GM21367 (cell line): ENCODE data around the gene GRAMD4.
A peak's percentile ranks its signal among the peaks of the same experiment; 100 is the strongest.

ENCODE experiments used
- ATAC-seq: cut with Tn5 transposase; IDR thresholded peaks from one replicate; pipeline ENCODE4 v1.9.1; 2021; ENCODE audit not compliant: unreplicated experiment

GRAMD4 gene, protein sequence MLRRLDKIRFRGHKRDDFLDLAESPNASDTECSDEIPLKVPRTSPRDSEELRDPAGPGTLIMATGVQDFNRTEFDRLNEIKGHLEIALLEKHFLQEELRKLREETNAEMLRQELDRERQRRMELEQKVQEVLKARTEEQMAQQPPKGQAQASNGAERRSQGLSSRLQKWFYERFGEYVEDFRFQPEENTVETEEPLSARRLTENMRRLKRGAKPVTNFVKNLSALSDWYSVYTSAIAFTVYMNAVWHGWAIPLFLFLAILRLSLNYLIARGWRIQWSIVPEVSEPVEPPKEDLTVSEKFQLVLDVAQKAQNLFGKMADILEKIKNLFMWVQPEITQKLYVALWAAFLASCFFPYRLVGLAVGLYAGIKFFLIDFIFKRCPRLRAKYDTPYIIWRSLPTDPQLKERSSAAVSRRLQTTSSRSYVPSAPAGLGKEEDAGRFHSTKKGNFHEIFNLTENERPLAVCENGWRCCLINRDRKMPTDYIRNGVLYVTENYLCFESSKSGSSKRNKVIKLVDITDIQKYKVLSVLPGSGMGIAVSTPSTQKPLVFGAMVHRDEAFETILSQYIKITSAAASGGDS

DNA sequence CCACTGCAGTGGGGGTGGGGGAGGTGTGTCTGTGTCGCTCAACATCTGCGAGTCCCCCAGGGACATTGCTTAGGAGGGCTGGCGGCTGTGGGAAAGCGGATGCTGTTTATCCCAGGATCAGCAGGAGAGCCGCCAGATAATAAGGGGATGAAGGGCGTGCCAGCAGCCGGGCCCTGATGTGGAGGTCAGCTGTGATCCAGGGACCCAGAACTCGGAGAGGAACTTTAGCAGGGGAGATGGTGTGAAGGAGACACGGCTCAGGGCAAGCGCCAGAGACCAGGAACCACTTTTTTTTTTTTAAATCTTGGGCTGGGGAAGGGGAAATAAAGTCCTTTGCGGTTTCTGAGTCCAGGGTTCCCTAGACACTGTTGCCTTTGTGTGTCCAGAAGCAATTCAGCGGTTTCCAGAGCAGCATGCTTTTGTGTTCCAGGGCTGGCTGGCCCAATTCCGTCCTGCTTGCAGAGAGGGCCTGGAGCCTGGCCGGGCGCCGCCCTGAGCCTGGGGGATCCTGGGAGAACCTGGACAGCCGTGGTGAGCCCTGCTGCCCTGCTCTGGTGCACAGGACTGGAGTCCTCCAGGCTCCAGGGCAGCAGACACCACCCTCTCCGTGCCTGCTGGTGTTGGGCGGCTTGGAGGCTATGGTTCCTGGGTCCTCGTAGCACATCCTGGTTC is at the start of gene GRAMD4:
TSS of gene GRAMD4 (plus strand) at position 557 of the 672 bp plus-strand sequence. CDS start 6,414 bp downstream, outside the sequence.
- no peak for ATAC-seq

DNA sequence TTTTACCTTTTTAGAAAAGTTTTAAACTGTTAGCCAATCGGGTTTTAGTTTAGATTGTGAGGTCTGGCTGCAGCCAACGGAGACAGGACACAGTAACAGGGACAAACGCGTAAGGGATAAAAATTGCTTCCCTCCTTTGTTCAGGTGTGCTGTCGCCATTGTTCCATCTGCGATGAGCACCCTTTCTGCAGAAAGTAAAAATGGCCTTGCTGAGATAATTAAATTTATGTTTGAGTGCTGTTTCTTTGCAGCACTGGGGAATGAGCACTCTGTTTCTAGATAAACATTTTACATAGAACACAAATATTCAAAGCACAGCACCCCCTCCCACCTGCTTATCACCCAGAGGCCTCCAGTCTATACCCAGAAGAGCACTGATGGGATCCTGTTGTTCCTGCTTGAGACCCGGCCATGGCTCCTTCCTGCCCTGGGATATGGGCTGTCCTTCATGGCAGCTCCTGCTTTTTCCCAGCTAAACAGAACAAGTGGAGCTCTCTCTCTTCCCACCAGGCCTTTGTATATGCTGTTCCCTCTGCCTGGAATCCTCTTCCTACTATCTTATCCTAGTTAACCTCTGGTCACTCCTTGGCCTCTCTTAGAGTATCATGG is 48.4 kb upstream of the GRAMD4 start:
- ATAC-seq: no peak

DNA sequence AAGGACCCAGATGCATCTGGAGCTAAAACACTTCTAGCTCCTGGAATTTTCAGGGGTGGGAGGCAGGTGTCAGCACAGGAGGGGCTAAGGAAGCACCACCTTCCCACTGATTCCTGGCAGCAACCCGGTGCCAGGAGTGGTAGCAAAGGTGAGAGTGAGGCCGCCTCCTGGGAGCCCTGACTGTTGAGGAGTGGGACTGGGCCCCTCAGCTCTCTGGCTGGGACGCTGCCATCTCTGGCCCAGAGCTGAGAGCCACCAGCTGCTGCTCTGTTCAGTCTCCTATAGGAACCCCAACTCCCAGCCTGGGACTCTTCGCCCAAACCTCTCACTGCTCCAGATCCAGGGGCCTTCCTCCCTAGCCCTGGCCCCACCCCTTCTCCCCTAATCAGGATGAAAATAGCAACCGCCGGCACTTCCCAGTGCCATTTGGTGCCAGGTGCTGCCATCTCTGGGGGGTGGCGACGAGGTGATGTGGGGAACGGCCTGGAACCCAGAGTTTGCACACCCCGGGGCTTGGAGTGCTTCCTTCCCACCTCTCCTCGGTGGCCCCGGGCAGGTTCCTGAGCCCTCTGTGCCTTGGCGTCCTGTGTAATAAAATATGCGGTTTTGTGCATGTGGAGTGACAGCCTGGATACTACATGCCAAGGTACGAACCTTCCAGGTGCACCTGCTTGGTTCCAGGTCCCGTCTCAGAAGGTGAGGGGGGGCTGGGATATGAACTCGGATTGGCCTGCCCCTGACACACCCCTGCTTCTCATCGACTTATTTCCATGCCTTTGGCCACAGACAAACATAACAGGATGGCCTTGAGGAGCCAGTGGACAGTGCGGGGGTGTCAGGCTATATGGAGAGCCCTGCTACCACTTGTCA is 47.0 kb upstream of the GRAMD4 start:
- ATAC-seq: no peak

DNA sequence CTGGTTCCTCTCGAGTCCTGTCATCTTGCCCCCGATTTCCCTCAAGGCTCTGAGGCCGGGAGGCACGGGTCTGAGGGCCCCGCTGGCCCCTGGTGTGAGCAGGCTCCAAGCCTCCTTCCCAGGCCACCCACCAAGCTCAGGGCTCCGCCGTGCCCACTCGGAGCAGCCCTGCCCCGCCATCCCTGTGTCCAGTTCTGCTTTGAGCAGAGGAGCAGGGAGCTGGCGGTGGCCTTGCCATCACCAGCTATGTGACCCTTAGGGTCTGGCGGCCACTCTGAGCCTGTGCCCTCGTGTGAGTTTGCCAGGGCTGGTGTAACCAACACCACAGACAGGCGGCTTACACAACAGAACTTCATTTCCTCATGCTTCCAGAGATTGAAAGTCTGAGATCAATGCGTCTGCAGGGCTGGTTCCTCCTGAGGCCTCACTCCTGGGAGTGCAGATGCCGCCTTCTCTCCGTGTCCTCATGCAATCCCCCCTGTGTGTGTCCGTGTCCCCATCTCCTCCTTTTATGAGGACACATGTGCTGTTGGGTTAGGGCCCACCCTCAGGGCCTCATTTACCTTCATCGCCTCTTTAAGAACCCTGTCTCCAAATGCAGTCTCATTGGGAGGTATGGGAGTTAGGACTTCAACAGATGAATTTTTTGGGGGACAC is 46.3 kb upstream of the GRAMD4 start:
- no peak for ATAC-seq

DNA sequence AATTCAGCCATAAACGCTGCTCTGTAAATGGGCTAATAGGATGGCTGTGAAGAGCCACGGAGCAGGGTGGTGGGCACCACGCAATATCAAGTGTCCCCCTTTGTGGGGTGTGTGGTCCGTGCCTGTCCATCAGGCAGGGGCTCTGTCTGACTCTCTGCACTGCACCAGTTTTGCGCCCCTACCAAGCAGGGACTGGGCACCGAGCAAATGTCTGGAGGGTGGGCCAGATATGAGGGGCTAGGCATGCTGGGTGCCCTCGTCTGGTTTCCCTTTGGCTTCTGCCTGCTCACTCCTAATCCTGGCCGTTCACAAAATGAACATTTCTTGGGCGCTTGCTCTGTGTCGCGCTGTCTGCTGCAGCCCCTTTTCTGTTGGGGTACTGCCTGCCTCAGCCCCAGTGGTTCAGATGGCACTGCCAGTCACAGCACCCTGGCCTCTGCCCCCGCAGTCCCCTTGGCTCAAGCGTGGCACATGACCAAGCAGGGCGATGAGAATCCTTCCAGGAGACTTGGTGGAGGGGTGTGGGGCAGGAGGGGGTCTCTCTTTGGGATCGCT is 45.7 kb upstream of the GRAMD4 start:
- ATAC-seq: no peak

DNA sequence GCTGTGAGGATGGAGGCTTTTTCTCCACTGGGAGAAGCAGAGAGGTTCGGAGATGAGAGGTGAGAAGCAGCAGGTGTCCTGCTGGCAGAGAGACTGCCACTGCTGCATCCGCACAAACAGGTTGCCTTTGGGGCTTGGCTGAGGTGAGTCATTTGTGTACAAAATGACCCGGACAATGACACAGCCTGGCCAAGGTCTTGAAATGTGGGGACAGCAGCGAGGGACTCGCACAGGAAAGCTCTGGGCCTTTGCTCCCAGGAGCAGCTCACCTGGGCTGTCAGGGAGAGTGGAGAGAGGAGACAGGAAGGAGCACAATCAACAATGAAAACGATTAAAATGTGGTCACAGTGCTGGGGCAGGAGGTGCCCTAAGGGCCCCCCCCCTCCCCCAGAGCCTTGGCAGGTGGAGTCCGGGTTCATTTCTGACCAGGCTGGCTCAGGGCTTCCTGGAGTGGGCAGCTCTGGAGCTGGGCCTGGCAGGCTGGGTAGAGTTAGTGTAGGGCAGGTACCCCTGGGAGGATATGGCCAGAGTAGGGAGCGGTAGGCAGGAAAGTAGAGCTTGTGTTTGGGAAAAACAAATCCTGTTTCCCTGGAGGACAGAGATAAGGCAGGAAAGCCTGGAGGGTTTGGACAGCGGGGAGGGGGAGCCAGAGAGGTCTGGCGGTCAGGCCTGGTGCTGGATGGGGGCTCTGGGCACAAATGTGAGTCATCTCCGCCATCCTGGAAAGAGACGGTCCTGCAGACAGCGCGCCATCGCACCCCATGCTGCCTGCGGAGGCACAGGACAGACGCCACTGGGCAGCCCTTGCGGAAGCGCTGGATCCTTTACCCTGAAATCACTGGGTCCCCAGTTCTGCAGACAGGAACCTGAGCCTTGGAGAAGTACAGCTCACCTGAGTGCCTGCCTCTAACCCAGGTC is 44.9 kb upstream of the GRAMD4 start:
- no peak for ATAC-seq

DNA sequence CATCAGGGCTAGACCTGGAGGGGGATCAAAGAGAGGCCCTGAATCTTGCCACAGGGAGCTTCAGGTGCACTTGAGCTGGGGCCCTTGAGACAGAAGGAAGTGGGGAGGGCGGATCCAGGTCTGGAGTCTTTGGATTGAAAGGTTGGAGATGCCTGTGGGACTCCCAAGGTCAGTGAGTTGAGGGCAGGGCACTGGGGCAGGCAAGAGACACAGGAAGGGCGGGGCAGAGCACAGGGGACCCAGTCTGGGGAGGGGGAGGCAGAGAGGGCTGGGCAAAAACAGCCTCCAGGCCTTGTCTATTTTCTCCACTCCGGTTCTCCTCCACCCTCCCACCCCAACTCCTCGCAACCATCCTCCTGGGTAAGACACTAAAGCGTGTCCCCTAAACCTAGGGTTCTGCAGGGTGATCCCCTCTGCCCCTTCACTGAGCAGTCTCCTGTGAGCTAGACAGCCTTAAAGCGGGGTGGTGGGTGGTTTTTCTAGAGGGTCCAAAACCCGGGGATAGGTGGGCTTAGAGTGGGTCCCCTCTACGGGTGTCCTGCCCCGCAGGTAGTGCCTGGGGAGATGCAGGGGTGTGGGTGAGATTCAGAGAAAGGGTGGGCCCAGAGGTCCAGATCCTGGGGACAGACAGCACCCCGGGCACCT is 44.2 kb upstream of the GRAMD4 start:
- no peak for ATAC-seq

DNA sequence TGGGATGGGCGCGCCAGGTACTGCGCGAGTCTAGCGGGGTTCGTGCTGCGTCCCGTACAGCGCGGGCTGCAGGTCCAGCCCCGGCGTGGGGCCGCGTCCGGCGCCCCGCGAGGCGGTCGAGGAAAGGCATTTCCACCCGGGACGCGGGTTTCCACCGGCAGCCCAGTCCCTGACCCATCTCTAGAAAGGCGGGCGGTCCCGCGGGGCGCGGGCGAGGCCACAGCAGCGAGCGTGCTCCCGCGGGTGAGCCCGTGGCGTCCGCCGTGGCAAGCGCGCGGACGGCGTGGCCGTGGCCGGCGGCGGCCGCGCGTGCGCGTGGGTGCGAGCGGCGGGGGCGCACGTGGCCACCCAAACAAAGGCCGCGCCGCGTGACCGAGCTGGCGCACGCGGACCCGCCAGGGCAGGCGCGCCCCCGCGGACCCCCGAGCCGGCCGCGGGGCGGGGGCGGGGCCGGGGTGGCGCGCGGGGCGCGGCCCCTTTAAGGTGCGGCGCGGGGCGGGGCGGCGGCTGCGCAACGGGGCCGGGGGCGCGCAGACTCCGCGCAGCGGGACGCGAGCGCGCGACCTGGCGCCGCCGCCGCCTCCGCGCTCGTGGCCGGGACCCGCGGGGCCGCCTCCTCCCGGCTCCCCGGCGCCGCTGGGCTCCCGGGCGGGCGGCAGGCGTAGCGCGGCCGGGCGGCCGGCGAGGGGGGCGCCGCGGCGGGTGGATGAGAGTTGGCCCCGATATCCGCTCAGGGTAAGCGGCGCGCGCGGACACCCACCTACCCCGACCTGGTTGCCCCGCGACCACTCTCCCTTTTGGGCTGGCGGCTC is 43.4 kb upstream of the GRAMD4 start:
- peak; percentile 21 for ATAC-seq

DNA sequence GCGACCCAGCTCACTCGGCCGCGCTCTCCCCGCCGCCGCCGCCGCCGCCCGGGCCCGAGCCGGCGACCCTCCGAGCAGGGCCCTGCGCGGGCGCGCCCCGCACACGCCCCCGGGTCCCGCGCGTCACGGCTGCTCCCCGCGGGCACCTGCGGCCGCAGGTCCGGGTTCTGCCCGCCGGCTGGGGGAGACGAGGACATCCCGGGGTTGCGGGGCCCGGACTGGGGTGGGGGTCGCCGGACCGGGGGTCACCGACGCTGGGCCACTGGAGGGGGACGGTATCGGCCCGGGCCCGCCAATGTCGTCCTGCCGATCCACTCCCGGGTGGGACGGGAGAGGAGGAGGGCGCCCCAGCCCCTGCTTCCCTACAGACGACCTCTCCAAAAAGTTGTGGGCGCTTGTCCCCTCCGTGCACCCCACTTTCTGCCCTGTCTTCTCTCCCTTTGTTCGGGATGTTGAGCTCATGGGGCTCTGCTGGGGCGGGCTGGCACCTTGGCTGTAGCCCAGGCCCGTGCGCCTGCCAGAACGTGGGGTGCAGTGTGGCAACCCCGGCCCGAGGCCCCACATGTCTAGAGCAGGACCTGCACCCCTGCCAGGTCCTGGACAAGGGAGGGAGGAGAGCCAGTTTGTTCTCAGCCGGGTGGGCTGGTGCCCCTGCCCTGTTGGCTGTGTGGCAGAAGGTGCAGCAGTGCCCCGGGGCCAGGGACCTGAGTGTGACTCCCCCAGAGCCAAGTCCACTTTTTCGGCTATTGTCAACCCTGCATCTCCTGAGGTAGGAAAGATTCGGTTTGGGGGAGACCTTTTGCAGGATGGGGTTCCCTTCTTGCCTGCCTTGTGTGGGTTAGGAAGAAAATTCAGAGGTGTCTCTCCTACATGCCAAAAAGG is 42.6 kb upstream of the GRAMD4 start:
- ATAC-seq: peak; percentile 23

DNA sequence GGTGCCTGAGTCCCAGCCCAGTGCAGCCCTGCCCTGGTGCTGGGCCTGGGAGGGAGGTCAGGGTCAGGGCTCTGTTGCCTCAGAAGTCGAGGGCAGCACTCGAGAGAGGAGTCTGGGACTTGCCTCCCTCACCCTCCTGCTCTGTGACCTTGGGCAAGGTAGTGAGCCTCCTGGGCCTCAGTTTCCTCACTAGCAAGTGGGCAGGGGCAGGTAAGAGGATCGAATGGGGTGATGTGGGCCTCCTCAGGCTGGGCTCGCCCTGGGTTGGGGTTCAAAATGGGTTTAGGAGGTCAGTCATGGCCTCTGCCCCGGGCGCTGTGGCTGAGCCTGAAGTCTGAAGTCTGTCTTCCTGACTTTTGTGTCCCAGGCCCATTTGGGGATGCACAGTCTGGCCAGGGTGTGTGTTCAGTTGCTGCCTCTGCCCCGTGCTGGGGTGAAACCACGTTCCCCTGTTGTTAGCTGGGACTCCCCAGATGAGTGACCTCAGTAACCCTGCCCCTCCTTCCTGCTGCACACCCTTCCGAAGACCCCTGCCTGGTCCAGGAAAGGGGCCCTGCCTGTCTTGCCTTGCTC is 41.8 kb upstream of the GRAMD4 start:
- ATAC-seq: no peak

DNA sequence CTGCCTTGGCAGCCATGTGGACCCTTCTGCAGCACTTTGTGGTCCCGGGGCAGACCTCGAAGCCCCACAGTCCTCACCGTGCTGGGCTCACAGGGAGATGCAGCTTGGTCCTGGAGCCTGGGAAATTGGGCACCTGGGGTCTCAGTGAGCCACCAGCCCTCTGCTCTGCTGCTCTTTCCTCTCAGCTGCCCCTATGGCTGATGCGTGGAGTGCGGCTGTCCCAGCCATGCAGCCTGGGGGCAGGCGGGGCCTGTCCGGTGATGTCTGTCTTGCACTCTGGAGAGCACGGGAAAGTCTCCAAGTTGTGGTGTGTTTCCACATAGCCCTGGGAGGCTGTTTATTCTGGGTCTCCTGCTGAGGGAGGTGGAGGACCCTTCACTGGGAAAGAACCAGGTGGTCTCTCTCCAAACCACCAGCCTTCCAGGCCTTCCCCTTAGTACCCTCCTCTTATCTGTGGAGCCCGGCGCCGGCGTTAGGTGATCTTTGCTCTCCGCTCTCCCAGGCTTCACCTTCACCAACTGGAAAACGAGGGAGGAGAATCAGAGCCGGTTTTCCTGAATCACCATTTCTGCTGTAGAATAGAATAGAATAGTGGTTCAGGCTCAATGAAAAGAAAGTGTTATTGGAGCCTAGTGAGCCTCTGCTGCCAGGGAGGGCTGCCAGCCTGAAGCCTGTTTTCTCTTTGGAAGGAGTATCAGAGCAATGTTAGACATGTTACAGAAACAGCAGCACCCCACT is 41.2 kb upstream of the GRAMD4 start:
- ATAC-seq: no peak

DNA sequence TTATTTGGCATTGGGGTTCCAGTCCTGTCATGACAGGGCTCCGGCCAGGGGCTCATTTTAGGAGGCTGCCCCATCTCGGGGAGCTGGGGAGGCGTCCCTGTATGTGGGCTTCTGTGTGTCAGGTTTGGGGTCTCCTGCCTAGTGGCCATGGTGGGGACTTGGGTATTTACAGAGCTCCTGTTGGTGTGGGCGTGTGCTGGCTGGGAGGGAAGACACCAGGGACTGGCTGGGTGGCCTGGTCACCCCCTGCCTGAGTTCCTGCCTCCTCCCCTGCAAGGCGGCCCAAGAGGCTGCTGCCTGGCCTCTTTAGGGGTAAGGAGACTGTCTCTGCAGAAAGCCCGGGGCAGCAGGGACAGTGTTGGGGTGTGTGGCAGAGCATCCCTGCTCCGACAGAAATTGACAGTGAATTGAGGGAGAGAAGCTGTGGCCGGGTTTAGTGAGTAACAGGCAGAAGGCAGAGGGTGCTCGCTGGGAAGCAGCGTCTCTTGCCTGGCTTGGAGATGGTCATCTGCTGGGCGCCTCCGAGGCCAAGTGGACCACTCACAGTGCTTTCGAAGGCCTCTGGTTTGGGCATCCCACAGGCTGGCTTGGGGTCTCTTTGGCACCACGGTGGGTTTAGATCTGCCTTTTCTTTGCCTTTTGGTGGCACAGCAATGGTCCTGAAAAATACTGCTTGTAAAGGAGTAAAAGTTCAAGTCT is 40.3 kb upstream of the GRAMD4 start:
- no peak for ATAC-seq

DNA sequence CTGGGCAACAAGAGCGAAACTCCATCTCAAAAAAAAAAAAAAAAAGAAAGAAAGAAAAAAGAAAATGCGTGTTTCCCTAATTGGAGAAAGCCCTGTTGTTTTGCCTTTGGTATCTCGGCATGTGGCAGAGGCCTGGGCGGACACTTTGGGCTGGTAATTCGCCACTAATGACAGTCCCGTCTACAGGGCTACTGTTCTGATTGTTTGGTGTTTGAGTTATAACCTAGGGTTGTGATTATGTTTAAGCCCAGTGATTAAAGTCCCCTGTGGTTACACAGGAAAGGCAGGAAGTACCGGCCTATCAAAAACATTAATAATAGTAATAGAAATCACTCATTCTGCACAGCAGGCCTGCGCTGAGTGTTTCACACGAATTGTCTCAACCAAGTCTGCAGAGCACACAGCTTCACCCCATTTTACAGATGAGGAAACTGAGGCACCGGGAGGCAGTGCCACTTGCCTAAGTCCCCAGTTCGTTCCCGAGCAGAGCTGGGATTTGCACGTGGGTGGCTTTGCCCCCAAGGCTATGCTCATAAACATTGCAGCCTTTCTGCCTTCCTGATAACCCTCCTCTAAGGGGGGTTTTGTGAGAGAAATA is 39.1 kb upstream of the GRAMD4 start:
- ATAC-seq: no peak

DNA sequence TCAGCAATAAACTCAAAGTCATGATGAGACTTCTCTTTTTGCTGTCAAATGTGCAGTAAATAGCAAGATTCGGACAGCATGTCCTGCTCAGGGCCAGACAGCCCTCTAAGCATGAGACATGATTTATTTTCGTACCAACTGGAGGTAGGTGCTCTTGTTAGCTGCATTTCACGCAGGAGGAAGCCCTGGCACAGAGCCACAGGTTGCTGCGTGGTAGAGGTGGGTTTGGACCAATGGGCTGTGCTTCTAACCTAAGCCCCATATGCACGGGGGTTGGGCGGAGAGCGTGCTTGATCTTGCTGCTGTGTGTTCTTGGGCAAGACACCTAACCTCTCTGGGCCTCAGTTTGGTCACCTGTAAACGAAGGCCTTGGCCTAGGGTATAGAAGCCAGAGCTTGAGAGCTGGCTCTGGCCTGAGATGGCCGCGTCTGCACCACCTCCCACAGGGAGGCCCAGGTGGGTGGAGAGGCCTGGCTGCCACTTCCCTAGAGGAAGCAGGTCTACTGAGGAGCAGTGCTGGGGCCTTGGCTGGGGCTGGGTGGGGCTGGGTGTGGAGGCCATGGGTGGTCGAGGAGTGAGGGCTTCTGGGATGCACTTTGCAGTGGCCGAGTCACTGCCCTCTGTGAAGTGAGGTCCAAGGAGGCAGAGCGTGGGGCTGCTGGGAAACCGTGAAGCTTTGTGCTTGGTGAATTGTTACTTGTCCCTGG is 38.5 kb upstream of the GRAMD4 start:
- ATAC-seq: no peak
